GM18498 (cell line): Measurements from ENCODE around the gene RTN1.

Experiments used
- ATAC-seq: cut with Tn5 transposase; IDR thresholded peaks from one replicate; pipeline ENCODE4 v1.9.1; 2021; ENCODE audit warnings: mild to moderate bottlenecking, moderate library complexity; ENCODE audit not compliant: unreplicated experiment

Gene RTN1

GRCh38 chr14:59803052-59803540, 67.5 kb downstream of the RTN1 start:
- ATAC-seq, result no peak

DNA sequence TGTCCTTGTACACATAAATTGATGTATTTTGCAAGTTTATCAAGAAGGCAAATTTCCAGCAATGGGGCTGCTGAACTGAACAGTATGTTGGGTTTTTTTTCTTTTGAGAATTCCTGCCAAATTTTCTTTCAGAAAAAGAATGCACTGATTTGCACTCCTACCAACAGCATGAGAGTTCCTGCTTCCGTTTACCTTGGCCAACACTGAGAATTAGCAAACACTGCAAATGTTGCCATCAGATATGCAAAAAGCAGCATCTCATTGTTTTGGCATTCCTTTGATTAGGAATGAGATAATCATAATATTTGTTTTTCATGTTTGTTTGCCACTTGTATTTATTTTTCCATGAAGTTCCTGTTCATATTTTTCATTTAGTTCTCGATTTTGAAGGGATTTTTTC, 82.4 kb downstream of the RTN1 start:
- ATAC-seq, result no peak

DNA sequence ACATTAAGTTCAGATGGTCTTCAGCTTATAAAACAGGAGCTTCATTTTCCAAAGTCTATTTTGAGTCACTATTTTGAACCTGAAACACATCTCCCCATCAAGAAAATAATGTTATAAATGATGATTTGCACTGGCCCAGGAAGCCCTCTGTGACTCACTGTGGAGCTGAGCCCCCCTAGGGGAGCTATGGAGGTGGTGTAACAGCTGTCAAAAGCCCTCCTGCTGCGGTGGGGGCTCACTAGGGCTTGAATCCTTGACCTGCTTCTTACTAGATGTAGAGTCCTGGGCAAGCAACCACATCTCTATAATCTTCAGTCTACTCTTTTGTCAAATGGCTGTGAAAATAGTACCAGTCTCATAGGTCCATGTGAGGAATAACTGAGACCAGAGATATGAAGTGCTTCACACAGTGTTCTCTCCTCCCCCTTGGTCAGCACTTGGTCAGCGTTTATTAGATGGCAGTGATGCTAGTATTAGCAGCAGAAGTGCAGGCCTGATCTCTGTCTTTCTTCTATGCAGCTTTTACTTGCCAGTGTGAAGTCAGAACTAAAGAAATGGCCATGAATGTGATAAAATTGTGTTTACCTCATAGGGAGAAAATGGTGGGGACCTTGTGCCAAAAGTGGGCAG, 83.4 kb downstream of the RTN1 start:
- no peak for ATAC-seq

- no peak for ATAC-seq
These were observed 84.9 kb downstream of the RTN1 start for GRCh38 chr14:59785629-59786028.

DNA sequence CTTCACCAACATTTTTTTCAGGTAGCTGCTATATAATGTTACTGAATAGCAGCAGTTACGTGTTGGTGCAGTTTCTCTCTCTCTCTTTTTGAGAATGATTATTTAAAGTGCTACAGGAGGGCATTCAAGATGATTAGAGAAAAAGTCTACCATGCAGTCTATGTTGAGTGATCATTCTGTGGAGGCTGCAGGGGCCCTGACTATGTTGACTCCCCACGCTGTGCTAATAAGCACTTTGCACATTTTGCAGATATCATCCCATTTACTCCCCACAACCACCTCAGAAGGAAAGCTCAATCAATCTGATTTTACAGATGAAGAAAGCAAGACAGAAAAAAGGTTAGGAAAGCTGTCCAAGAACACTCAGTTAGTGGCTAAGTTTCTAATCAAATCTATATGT, 87.8 kb downstream of the RTN1 start:
- ATAC-seq, result no peak

DNA sequence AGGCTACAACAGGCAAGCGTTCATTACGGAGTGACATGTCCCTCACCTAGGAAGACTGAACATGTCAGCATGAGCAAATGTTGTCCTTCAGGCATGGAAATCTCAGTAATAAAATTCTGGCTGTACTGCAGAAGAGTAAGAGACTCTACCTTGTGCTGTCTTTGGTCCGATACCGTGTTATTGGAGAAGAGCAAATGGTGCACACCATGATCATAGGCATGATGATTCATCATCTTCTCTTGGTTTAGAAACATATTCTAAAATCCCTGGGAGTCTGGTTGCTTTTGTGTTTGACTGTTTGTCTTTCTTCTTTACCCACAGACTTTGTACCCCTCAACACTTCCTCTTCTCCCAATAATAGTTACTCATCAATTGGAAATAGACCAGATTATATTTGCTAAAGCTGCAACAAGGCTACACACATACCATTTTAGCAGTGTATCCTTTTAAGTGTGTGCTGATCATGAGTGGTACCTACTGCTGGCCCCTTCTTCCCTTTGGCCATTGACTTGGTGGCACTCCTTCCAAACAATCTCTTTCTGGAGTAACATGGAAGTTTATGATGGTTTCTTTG, 93.5 kb downstream of the RTN1 start:
- no peak for ATAC-seq

- no peak for ATAC-seq
These were observed 94.1 kb downstream of the RTN1 start for GRCh38 chr14:59776468-59776867.

GRCh38 chr14:59772233-59772632, 98.3 kb downstream of the RTN1 start:
- ATAC-seq, result no peak

GRCh38 chr14:59771577-59771976, 99.0 kb downstream of the RTN1 start:
- no peak for ATAC-seq

- ATAC-seq, result no peak
These were observed 101.0 kb downstream of the RTN1 start for GRCh38 chr14:59769586-59769985.

GRCh38 chr14:59768855-59769375, 101.7 kb downstream of the RTN1 start:
- ATAC-seq, result no peak

DNA sequence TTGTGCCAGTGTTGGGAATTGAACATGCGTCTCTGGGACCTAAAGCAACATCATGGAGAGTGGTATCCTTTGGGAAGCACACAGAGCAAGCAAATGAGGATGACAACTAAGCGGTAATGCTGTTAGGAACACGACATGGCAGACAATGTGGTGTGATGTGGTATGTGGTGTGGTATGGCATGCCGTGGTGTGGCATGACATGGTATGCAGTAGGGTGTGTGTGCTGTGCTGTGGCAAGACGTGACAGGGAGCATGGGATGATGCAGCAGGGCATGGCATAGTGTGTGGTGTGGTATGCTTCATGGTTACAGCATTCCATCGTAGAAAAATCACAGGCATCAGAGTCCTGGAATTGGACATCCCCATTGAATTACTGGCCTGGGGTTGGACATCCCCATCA, 108.7 kb downstream of the RTN1 start:
- no peak for ATAC-seq

DNA sequence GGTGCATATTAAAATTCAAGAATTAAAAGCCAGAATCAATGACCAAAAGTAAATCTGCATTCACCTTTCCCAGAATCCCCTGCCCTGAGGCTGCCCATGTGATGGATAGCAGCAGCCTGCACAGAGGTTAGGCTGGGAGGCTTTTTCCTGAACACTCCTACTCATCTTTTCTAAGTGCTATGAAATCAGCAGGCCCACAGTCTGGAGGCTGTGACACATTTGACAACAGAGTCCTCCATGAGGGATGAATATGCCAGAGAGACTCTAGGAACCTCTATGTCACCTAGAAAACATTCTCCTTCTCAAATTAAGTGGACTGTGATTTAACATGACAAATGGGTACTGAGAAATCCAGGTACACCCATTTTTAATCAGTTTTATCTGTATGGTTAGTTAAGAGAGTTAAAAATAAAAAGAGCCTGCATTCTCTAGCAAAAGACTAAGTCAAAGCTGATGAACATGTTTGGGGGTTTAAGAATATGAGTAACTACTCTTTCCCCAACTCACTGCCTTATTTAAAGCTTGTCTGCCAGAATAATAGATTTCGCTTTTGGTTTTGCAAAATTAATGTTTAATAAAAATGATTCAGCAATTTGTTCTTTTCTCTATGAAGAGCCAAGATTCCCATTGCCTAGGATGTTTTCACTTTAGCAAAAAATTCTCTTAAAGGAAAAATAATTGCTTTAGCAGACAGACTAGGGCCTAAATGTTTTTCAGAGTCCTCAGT, 115.0 kb downstream of the RTN1 start:
- no peak for ATAC-seq

DNA sequence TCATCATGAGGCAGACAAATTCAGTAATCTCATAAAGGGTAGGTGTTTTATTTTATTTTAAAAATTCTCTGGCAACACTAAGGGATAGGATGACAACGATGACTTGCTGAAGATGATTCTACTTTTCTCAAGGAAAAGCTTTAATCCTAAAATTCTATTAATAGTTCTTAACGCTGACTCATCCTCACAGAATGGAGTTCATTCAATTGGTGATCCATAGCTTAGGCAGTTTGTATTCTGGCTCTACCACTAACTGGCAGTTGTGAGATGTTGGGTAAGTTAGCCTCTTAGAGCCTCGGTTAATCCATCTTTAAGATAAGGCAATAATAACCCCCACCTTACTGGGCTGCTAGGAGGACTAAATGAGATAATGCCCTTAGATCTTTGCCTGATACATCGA, 116.3 kb downstream of the RTN1 start:
- ATAC-seq, result no peak

DNA sequence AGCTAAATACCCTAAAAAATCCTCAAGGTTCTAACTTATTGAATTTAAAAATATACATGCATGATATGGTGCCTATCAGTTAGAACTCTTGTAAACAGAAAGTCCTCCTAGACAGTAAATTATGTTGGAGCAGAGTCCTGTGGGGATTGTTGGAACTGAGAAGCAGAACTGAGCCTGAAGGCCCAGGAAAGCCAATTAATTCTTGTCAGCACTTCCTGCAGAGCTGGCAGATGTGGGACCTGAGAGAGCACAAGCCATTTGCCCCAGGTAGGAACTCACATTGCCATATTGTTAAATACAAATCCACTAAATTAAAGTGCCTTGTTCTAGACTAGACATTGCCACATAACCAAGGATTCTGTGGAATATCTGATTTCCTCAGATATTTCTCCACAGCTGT, 117.1 kb downstream of the RTN1 start:
- ATAC-seq, result no peak

GRCh38 chr14:59751578-59751977, 119.0 kb downstream of the RTN1 start:
- ATAC-seq, result no peak

GRCh38 chr14:59739794-59740193, 130.8 kb downstream of the RTN1 start:
- no peak for ATAC-seq

- ATAC-seq, result no peak
These were observed 142.3 kb downstream of the RTN1 start for GRCh38 chr14:59728304-59728703.

- no peak for ATAC-seq
These were observed 143.4 kb downstream of the RTN1 start for GRCh38 chr14:59727073-59727661.

GRCh38 chr14:59711080-59711479, 159.5 kb downstream of the RTN1 start:
- no peak for ATAC-seq

DNA sequence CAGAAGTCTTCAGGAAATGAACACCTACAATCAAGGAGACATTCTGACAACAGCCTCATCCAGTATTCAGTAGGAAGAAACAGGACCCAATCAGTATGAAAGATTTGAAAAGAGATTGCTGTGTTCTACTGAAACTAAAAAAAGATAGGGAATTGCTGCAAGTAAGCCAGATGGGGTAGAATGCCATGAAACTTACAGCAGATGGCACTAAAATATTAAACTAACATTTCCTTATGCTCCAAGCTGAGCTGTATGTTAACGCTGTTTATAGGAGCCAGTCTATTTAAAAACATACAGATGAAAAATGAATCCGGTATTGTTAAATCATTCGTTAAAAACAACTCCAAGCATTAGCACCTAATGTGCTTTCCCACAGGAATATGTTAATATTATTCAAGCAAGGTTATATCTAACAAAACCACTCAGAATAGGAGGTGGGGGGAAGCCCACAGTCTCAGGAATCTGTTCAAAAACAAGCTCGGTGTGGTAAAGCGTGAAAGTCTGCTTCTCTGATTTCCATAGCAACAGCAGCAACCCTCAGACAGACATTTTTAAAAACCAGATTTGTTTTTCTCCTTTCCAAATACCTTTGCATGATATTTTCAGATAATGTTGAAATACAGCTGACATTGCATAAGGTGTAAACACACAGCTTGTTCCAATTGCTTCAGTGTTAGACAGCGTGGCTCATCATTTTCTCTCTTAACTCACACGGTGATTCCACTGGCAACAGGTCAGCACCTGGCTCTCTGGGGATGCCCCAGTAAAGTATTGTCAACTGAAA, 162.6 kb downstream of the RTN1 start:
- ATAC-seq, result no peak
